HL-60 (cell line): ENCODE results near the gene CCNY.

Source experiments
- DNase-seq, 2 experiments: peaks; one replicate each; pipeline ENCODE4 v3.0.0-alpha.2; 2010 to 2020; ENCODE audit warnings: low read depth in 1 of 2, low spot score in 1 of 2
- H3K27ac ChIP-seq: fragments of 250-450 bp; sonication (Bioruptor Pico); replicated peaks from 2 replicates; pipeline ENCODE4 v1.5.1; 2020; ENCODE audit warnings: mild to moderate bottlenecking, moderate library complexity
- H3K27me3 ChIP-seq: fragments of 250-450 bp; sonication (Bioruptor Pico); 2 replicates; pipeline ENCODE4 v1.5.1; 2021; ENCODE audit warnings: mild to moderate bottlenecking, moderate library complexity; ENCODE audit not compliant: insufficient read depth, poor library complexity, severe bottlenecking
- H3K4me3 ChIP-seq: replicated peaks from 2 replicates; pipeline ENCODE4 v1.5.1; 2011; ENCODE audit warnings: mild to moderate bottlenecking, control low read depth, low read length; ENCODE audit not compliant: insufficient read depth
- CTCF ChIP-seq: IDR thresholded peaks from one replicate; pipeline ENCODE4 v1.5.1; 2011; ENCODE audit warnings: low read length, control low read depth, inconsistent platforms; ENCODE audit not compliant: insufficient read depth
- GABPA ChIP-seq: IDR thresholded peaks from 2 replicates; pipeline ENCODE4 v1.6.1; 2012; ENCODE audit warnings: low read depth
- POLR2AphosphoS5 ChIP-seq: IDR thresholded peaks from 2 replicates; pipeline ENCODE4 v1.6.1; 2012; ENCODE audit warnings: low read depth
- SPI1 ChIP-seq: IDR thresholded peaks from 2 replicates; pipeline ENCODE4 v1.6.1; 2012; ENCODE audit warnings: low read depth, mild to moderate bottlenecking, borderline replicate concordance
- TF ChIP-seq, protein P1 (sequence below): IDR thresholded peaks from 2 replicates; pipeline ENCODE4 v1.6.1; 2012; ENCODE audit warnings: low read depth; ENCODE audit not compliant: insufficient replicate concordance

CCNY gene

GRCh38 chr10:35367107-35367859 is 31.0 kb downstream of the CCNY start:
- H3K27ac ChIP-seq = no peak overlapping the region
- no peak for TF ChIP-seq GABPA
- TF ChIP-seq POLR2AphosphoS5 = no peak
- TF ChIP-seq SPI1 = no peak
- TF ChIP-seq, protein P1, sequence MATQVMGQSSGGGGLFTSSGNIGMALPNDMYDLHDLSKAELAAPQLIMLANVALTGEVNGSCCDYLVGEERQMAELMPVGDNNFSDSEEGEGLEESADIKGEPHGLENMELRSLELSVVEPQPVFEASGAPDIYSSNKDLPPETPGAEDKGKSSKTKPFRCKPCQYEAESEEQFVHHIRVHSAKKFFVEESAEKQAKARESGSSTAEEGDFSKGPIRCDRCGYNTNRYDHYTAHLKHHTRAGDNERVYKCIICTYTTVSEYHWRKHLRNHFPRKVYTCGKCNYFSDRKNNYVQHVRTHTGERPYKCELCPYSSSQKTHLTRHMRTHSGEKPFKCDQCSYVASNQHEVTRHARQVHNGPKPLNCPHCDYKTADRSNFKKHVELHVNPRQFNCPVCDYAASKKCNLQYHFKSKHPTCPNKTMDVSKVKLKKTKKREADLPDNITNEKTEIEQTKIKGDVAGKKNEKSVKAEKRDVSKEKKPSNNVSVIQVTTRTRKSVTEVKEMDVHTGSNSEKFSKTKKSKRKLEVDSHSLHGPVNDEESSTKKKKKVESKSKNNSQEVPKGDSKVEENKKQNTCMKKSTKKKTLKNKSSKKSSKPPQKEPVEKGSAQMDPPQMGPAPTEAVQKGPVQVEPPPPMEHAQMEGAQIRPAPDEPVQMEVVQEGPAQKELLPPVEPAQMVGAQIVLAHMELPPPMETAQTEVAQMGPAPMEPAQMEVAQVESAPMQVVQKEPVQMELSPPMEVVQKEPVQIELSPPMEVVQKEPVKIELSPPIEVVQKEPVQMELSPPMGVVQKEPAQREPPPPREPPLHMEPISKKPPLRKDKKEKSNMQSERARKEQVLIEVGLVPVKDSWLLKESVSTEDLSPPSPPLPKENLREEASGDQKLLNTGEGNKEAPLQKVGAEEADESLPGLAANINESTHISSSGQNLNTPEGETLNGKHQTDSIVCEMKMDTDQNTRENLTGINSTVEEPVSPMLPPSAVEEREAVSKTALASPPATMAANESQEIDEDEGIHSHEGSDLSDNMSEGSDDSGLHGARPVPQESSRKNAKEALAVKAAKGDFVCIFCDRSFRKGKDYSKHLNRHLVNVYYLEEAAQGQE = no peak
- TF ChIP-seq CTCF = no peak
- no peak for DNase-seq
- no peak overlapping the region for H3K4me3 ChIP-seq
- no peaks in the 10 kb centered on the region for H3K27me3 ChIP-seq

GRCh38 chr10:35367982-35368381 is 31.7 kb downstream of the CCNY start:
- no peaks in the 10 kb centered on the region for H3K27me3 ChIP-seq
- H3K4me3 ChIP-seq = no peak overlapping the region
- no peak overlapping the region for H3K27ac ChIP-seq
- TF ChIP-seq POLR2AphosphoS5 (no peak), CTCF (no peak), SPI1 (no peak), GABPA (no peak)
- TF ChIP-seq, protein P1 = no peak
- DNase-seq = no peak

- Histone ChIP-seq H3K27me3 (no peaks in the 10 kb centered on the region), H3K27ac (no peak overlapping the region), H3K4me3 (no peak overlapping the region)
- no peak for DNase-seq
- TF ChIP-seq, protein P1 = no peak
Measured at GRCh38 chr10:35368485-35369048, 32.3 kb downstream of the CCNY start.
